H1 (cell line): ENCODE results near the gene ZC3H14.

ENCODE experiments used
- GABPA ChIP-seq: IDR thresholded peaks from 2 replicates; pipeline ENCODE4 v1.6.1; 2011; ENCODE audit warnings: mild to moderate bottlenecking, low read length, moderate library complexity, borderline replicate concordance; ENCODE audit not compliant: insufficient read depth
- JUND ChIP-seq: IDR thresholded peaks from 2 replicates; pipeline ENCODE4 v1.6.1; 2011; ENCODE audit warnings: mild to moderate bottlenecking, improper control_type of control experiment, low read length
- POLR2A ChIP-seq, 2 experiments: IDR thresholded peaks; 1 replicate in 1 of 2; 2 replicates in 1 of 2; pipeline ENCODE4 v1.6.1; 2011; ENCODE audit warnings: low read depth in 2 of 2, low read length in 2 of 2, mild to moderate bottlenecking in 2 of 2; ENCODE audit errors: control extremely low read depth in 1 of 2
- POLR2AphosphoS5 ChIP-seq: IDR thresholded peaks from 2 replicates; pipeline ENCODE4 v1.6.1; 2011; ENCODE audit warnings: low read depth, low read length
- TAF1 ChIP-seq: IDR thresholded peaks from 2 replicates; pipeline ENCODE4 v1.6.1; 2011; ENCODE audit warnings: mild to moderate bottlenecking, low read depth, low read length
- USF2 ChIP-seq: IDR thresholded peaks from 2 replicates; pipeline ENCODE4 v1.6.1; 2011; ENCODE audit warnings: low read length, improper control_type of control experiment
- TF ChIP-seq, protein P1 (sequence below), 3 experiments: IDR thresholded peaks; 1 replicate in 2 of 3; 2 replicates in 1 of 3; pipeline versions ENCODE4 v1.5.1 to v1.6.1; 2011; ENCODE audit warnings: low read length in 3 of 3, mild to moderate bottlenecking in 3 of 3, inconsistent platforms in 2 of 3, low read depth in 1 of 3, moderate library complexity in 1 of 3; ENCODE audit not compliant: insufficient read depth in 1 of 3; ENCODE audit errors: control extremely low read depth in 1 of 3

DNA sequence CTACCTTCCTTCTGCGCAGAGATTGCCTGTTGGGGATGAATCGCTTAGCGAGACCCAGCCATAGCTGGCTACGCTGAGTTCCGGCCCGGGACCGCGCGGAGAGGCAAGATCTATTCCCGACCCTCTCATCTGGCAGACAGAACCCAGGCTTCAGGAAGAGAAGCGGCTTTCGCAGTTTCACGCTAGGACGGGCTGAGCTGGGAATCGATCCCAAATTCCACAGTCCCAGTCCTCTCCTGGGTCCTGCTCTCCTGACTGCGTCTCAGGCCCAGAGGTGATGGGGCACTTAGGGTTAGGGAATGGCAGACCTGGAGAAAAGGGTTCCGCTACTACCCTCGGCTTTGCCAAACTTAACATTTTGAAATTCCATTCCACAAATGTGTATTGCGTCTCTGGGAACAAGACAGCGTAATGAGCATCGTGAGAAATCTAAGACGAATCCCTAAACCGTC lies 10.8 kb upstream of the ZC3H14 start:
- TF ChIP-seq USF2 (no peak), POLR2AphosphoS5 (no peak), GABPA (no peak), TAF1 (no peak), JUND (no peak), POLR2A (IDR thresholded peaks at IDR 0.05; ENCODE audit: control extremely low read depth in 1 of 2, low read depth in 2 of 2, low read length in 2 of 2) (no peak)
- TF ChIP-seq, protein P1, sequence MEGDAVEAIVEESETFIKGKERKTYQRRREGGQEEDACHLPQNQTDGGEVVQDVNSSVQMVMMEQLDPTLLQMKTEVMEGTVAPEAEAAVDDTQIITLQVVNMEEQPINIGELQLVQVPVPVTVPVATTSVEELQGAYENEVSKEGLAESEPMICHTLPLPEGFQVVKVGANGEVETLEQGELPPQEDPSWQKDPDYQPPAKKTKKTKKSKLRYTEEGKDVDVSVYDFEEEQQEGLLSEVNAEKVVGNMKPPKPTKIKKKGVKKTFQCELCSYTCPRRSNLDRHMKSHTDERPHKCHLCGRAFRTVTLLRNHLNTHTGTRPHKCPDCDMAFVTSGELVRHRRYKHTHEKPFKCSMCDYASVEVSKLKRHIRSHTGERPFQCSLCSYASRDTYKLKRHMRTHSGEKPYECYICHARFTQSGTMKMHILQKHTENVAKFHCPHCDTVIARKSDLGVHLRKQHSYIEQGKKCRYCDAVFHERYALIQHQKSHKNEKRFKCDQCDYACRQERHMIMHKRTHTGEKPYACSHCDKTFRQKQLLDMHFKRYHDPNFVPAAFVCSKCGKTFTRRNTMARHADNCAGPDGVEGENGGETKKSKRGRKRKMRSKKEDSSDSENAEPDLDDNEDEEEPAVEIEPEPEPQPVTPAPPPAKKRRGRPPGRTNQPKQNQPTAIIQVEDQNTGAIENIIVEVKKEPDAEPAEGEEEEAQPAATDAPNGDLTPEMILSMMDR (IDR thresholded peaks at IDR 0.05; ENCODE audit: control extremely low read depth in 1 of 3, insufficient read depth in 1 of 3, low read depth in 1 of 3, low read length in 3 of 3), result no peak
